GM19025 (cell line): ENCODE data around the gene MYCBP2.
A peak's percentile ranks its signal among the peaks of the same experiment; 100 is the strongest.
"Not testable (repeated sequence)": the region's sequence is repeated elsewhere in the genome, so short reads cannot be mapped to it uniquely, and the experiment has no call there.

Experiments
- ATAC-seq: cut with Tn5 transposase; IDR thresholded peaks from one replicate; pipeline ENCODE4 v1.9.1; 2021; ENCODE audit warnings: mild to moderate bottlenecking, low read depth, moderate library complexity; ENCODE audit not compliant: unreplicated experiment

MYCBP2 gene, protein sequence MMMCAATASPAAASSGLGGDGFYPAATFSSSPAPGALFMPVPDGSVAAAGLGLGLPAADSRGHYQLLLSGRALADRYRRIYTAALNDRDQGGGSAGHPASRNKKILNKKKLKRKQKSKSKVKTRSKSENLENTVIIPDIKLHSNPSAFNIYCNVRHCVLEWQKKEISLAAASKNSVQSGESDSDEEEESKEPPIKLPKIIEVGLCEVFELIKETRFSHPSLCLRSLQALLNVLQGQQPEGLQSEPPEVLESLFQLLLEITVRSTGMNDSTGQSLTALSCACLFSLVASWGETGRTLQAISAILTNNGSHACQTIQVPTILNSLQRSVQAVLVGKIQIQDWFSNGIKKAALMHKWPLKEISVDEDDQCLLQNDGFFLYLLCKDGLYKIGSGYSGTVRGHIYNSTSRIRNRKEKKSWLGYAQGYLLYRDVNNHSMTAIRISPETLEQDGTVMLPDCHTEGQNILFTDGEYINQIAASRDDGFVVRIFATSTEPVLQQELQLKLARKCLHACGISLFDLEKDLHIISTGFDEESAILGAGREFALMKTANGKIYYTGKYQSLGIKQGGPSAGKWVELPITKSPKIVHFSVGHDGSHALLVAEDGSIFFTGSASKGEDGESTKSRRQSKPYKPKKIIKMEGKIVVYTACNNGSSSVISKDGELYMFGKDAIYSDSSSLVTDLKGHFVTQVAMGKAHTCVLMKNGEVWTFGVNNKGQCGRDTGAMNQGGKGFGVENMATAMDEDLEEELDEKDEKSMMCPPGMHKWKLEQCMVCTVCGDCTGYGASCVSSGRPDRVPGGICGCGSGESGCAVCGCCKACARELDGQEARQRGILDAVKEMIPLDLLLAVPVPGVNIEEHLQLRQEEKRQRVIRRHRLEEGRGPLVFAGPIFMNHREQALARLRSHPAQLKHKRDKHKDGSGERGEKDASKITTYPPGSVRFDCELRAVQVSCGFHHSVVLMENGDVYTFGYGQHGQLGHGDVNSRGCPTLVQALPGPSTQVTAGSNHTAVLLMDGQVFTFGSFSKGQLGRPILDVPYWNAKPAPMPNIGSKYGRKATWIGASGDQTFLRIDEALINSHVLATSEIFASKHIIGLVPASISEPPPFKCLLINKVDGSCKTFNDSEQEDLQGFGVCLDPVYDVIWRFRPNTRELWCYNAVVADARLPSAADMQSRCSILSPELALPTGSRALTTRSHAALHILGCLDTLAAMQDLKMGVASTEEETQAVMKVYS (N-terminal part only)

DNA sequence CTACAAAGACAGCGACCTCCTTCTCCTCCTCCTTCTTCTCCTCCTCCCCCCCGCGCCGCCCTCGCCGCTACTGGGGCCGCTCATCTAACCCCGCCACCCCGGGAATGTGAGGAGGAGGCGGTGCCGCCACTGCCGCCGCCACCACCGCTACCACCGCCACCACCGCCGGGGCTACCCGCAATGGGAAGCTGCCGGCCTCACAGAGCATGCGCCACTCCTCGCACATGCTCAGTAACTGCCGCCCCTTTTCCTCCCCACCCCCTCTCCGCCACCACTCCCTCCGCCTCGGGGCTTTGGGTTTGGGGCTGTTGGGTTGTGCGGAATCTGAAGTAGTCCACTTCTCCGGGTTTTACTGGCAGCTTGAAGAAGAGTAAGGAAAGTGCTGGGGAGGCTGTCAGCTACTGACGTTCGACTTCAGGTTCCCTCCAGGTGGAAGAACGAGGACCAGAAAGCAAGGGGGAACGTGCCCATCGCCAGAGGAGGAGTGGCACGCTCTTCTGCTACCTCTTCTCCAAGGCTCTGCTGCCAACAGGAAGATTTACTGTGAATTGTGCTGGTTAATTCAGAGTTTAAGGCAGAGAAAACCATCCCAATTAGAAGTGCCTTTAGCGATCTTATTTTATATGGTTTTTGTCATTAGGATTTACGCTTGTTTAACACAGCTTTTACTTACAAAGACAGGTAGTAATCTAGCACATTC lies at the start of gene MYCBP2:
Gene MYCBP2, minus strand, starts transcription at position 190 of the 700 bp plus-strand sequence. CDS start 319 bp downstream, outside the sequence.
- ATAC-seq = peak; percentile 40

DNA sequence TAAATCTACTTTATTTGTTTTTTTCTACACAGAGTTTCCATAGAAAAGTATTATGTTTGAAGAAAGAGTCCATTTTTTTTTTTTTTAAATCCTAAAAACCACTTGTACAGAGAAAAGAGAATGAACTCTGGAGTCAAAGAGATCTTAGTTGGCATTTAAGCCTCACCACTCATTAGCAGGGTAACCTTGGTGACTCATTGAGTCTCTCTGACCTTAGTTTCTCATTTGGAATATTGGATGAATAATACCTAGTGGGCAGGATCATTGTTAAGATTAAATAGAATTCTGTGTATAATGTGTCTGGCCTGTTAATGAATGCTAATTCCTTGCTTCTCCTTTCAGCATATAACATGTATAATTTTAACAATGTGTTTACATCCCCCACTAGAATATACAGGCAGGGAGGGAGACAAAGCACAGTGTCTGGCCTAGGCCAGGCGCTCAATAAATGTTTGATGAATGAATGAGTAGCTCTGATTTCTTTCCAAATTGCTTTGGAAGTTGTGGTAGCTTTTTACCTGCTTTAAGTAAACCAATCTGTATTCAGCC lies 48.7 kb upstream of the MYCBP2 start:
- no peak for ATAC-seq

DNA sequence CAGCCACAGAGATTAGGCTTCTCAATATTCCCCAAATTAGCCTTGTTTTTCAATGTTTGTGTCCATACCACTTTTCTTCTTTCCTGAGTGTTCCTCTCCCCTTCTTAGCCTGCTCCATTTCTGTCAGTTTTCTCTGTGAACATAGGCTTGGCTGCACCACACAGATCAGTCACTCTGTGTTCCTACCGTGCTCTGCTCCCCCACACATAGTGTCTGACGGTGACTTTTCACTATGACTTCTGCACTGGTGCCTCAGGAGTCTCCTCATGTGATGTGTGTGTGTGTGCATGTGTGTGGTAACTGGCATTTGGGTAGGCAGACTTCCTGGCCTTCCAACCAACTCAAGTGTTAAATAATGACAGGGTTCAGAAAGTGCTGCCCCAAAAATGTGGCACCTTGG lies 47.9 kb upstream of the MYCBP2 start:
- no peak for ATAC-seq

DNA sequence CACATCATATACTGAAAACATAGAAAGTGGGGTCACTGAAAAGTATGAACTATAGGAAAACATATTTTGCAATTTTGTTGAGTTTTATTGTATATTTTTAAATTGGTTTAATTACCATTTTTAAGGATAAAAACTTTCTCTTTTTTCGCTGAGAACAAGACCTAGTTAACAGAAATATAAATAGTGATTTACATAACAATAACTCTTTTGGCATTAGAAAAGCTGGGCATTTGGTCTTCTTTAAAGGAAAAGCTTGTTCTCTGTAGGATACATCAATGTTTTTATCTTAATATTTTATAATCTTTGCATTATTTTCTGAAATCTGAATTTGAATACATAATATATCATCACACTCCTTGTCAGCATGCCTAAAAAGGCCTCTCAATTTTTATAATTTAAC lies 47.4 kb upstream of the MYCBP2 start:
- ATAC-seq = no peak

DNA sequence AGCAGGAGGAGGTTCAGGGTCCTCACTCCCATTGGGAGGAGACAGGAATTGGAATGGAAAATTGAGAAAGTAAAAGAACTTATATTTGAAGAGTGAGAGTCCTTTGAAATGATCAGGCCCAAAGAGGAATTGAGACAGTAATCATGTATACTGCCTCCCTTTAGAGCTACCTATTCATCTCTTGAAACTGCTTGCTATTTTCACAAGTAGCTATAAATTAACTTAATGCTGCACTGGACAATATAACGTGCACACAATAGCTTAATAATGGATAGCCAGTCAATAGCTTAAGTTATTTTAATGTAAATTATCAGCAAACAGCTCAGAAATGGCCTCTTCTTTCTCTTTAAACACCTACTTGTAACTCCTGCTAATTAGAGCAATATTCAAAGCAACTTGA lies 46.6 kb upstream of the MYCBP2 start:
- no peak for ATAC-seq

DNA sequence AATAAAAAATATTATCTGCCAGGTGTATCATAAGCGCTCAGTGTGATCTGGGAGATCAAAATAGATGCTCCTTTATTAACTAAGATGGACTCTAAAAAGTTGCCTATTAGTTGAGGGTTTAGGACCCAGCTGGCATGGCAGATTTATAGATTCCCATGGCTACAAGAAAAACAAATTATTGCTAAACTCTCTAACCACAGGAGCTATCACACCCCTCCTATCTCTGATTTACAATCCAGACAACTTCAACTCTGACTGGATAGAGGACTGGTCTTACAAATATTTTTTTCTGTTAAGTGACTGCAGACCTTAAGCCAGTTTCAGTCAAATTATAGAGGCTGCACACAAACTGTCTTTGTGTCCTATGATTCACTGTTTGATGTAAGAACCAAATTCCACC lies 45.4 kb upstream of the MYCBP2 start:
- ATAC-seq = no peak

DNA sequence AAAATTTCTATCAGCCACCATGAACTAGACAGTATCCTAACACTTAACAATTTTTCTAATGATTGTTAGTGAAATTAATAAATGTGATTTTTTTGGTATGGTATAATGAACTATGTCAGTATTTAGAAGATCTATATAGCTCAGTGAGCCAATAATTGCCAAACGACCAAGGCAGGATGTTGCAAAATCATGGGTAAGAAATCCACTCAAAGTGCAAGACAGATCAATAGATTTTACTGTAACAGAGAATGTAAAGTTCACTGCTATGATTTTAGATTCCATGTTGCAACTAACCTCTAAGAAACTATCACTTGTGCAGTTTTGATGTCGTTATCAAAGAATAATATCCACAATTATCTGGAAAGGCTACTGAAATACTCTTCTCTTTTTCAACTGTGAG lies 44.0 kb upstream of the MYCBP2 start:
- ATAC-seq = no peak

DNA sequence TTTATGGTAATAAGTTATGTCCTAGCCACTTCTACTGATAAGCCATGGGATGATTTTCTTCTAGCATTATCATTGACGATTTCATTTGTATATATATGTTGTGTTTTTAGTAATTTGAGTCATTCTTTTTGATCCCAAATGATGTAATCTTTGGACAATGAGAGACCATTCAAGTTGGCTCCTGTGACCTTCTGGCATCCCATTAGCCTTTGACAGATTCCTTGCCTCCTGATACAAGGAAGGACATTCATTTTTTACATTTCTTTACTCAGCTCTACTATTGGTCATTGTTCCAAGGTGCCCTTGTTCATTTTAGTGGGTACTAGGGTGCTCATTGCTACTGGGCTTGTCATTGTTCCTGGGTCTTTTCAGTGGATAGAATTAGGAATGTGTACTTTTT lies 35.3 kb upstream of the MYCBP2 start:
- ATAC-seq = no peak

DNA sequence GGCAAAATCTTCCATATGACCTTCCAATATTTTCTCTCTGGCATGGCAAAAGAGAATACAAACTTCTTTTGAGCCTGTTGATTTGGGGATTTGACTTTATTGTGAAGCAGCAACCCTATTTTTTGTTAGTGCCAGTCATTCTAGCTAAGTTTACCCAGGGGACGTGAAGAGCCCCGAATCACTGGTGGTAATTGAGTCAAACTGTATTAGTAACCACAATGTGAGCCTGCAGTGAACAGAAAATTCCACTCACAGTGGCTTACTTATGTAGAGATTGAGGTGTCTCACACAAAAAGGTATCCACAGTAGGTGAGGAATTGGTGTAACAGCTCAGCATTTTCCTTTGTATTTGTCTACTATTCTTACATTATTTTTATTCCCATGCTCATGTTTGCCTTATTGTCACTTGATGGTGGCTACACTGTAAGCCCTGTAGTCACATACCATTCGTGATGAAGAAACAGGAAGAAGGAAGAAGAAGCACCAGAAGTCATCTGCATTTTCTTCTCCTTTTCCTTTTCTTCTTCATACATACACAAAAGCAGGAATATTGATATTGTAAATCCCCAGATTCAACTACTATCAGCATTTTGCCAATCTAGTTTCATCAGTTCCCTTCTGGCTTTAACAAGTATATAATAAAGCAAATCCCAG lies 33.3 kb upstream of the MYCBP2 start:
- no peak for ATAC-seq

DNA sequence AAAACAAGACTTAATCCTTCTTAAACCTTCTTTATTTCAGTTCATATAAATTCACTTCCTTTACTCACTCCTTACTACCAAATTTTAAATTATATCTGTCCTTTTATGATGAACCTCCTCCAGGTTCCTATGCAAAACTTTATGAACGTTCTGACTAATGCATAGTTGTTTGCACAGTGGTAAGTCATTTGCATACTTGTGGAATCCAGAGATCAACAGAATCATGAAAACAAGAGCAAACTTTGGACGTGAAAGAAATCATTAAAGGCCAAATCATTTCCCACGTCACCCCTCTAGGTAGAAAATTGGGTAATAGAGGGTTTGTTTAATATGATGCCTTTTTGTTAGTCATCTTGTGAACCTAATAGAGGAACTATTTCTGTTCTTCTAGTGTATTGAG lies 32.3 kb upstream of the MYCBP2 start:
- ATAC-seq = no peak

DNA sequence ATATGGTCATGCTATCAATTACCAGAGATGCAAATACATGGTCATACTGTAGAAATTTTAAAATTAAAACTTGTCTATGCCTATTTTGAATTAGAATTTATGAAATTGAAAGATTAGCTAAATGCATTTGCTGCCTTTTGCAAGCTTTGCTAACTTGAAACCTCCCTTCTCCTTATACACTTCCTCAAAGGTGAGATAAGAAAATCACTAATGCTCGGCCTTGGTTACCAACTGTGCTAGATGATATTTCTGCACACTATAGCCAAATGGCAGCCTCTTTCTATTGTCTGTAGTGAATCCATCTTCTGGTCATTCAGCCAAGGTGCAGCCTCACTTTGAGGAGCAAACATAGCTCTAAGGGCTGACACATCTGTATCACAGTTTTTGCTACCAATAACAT lies 31.1 kb upstream of the MYCBP2 start:
- ATAC-seq = no peak

DNA sequence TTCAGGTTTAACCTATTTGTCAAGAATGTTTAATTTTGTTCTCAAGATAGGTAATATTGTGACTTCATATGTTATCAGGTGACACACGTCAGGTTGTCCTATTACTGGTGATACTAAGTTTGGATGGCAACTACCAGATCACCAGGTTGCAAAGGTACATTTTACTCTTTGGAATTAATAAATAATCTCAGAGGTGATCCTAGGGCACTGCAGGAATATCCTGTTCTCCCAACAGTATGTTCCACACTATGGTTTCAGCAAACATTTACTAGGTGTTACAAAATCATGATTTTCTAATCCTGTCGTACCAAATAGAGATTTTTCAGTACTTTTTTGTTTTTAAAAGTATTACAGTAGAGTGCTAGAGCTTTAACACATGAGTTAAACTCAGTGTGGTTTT lies 29.3 kb upstream of the MYCBP2 start:
- ATAC-seq = no peak

DNA sequence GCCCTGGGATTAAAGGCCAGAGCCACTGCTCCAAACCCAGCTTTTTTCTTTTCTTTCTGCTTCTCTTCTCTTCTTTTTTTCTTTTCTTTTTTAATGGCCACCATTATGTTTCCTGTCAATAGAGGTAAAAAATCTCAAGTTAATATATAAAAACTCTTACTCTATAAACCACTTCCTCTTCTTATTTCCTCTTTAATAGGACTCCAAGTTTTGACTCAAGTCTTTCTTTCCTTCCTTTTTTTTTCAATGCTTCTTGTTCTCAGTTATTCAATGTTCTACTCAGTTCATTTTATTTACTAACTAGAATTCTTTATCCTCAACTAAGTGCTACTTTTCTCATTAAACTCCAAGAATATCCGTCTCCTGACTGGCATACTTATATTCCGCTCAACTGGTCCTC lies 27.1 kb upstream of the MYCBP2 start:
- ATAC-seq = no peak

DNA sequence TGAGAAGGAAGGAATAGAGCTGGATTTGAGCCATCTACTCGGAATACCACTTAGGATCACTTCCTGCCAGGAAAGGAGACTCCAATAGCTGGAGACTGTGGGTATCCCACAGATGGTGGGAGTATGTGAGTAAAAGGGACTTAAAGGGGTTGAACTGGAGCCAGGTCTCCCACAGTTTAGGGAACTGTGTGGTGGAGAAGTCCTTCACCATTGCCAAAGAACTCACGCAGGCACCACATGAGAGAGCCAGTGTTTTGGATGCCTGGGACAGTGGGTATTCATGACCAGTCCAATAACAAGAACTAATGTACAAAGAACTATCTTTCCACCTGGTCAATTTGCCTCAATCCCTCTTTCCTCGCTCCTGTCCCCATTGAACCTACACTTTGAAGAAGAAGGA lies 24.4 kb upstream of the MYCBP2 start:
- no peak for ATAC-seq

DNA sequence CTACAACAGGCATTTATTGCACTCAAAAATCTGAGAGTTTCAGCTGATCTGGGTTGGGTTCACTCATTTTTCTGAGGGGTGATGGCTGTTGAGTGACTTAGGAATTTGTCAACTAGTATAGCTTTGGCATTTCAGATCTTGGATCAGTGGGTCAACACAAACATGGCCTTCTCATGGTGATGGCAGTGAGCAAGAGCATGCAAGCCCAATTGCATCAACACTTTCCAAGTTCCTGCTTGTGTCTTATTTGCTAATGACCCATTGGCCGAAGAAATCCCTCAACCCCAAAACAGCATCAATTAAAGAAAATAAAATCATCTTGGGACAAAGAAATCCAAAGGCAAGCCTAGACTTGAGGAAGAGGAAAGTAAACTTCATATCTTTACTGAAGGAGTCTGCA lies 23.9 kb upstream of the MYCBP2 start:
- no peak for ATAC-seq

DNA sequence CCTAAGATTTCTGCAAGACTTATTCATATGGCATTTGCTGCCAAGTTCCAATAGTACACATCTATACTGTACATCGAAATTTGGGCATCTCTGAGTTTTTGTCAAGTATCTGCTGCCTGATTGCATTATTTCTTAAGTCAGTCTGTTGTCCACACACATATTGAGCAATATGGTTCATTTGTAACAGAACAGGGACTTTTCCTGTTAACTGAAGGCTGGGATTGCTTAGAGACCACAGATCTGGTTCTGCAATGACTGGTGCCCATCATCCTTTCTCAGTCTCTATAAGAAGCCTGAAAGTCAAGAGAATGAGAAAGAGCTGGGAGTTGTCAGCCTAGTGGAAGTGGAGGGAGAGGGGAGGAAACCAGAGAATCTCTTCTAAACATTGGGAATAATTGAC lies 22.5 kb upstream of the MYCBP2 start:
- ATAC-seq = no peak

DNA sequence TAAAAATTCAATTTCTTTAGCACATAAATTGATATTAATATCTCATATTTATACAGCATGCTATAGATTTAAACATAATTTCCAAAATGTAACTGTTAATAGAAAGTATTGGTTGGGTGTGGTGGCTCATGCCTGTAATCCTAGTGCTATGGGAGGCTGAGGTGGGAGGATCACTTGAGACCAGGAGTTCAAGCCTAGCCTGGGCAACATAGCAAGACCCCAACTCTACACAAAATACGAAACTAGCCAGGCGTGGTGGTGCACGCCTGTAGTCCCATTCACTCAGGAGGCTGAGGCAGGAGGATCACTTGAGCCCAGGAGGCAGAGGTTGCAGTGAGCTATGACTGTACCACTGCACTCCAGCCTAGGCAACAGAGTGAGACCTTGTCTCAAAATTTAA lies 20.5 kb upstream of the MYCBP2 start:
- not testable (repeated sequence) for ATAC-seq

DNA sequence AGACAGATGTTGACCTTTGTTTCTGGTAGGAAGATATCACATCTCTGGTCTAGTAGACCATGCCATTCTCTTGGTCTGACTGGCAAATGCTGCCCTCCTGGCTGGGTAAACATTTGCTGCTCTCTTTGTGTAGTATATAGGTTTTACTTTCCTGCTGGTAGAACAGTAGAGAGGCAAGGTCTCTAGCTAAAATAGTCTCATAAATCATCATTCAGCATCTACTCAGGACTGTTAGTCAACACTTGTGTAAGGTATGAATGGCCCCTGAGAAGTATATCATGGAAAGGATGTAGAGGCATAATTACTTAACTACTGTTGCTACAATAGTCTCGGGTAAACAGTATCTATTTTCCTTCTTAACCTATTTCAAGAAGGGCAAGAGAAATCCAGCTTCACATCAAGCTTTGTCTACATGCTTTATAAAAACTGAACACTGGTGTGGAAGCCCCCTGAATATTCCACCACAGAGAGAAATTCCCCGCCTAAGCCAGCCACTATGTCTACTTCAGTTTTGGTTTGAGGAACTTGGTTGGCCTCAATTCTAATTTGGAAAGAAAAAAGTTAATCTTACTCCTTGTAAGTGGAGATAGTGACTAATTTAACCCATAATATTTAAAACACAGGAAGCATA lies 18.4 kb upstream of the MYCBP2 start:
- peak; percentile 52 for ATAC-seq

DNA sequence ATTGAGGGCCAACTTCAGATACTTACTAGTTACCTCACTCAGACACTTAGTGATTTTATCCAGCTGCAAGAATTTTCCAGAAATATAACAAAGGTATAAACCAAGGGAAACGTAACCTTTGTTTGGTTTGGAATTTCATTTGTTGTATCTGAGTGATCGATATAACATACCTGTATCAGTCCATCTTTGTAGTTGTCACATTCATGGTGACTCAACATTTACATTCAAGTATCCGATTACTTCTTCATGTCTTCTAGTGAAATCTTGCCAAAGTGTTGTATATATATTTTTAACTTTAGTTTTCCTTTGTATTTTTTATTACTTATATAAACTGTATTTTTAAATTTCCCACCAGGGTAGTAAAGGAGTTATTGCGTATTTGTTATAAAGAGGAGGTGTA lies 16.9 kb upstream of the MYCBP2 start:
- ATAC-seq = no peak
